DND-41 (cell line): Measurements from ENCODE around the gene CHAC1.

Experiments used
- ATAC-seq: fragments of 200-7000 bp; cut with Tn5 transposase; 3 replicates; pipeline ENCODE4 v1.9.1; 2021; ENCODE audit warnings: low read depth; ENCODE audit not compliant: insufficient read depth
- DNase-seq: peaks from one replicate; pipeline ENCODE4 v3.0.0-alpha.2; 2020
- H2AFZ ChIP-seq: 2 replicates; pipeline ENCODE4 v1.6.0; 2012; ENCODE audit warnings: low read depth, low read length
- H3K27ac ChIP-seq: 2 replicates; pipeline ENCODE4 v1.5.1; 2012; ENCODE audit warnings: low read length, inconsistent platforms
- H3K27me3 ChIP-seq: fragments of 200-600 bp; sonication (generic); 2 replicates; pipeline ENCODE4 v1.6.0; 2012; ENCODE audit warnings: low read length, mild to moderate bottlenecking, inconsistent platforms; ENCODE audit not compliant: insufficient read depth, poor library complexity
- H3K36me3 ChIP-seq: 2 replicates; pipeline ENCODE4 v1.5.1; 2012; ENCODE audit warnings: low read length, inconsistent platforms; ENCODE audit not compliant: insufficient read depth
- H3K4me1 ChIP-seq: 2 replicates; pipeline ENCODE4 v1.5.1; 2012; ENCODE audit warnings: mild to moderate bottlenecking, low read length; ENCODE audit not compliant: insufficient read depth
- H3K4me2 ChIP-seq: 2 replicates; pipeline ENCODE4 v1.6.0; 2012; ENCODE audit warnings: mild to moderate bottlenecking, moderate library complexity, low read length, inconsistent platforms; ENCODE audit not compliant: insufficient read depth
- H3K4me3 ChIP-seq, 2 experiments: fragments of 200-600 bp in 1 of 2; shearing (Covaris generic) in 1 of 2; 2 replicates each; pipeline ENCODE4 v1.5.1; 2012 to 2016; ENCODE audit warnings: inconsistent platforms in 2 of 2, low read length in 2 of 2, mild to moderate bottlenecking in 2 of 2, low read depth in 1 of 2, moderate library complexity in 1 of 2
- H3K79me2 ChIP-seq: 2 replicates; pipeline ENCODE4 v1.6.0; 2012; ENCODE audit warnings: low read length, inconsistent platforms; ENCODE audit not compliant: insufficient read depth
- H3K9ac ChIP-seq: 2 replicates; pipeline ENCODE4 v1.6.0; 2012; ENCODE audit warnings: low read depth, mild to moderate bottlenecking, inconsistent platforms, low read length, moderate library complexity
- H3K9me3 ChIP-seq: 2 replicates; pipeline ENCODE4 v1.5.1; 2012; ENCODE audit warnings: low read length, moderate library complexity, mild to moderate bottlenecking, inconsistent platforms; ENCODE audit not compliant: insufficient read depth, severe bottlenecking
- H4K20me1 ChIP-seq: 2 replicates; pipeline ENCODE4 v1.6.0; 2012; ENCODE audit warnings: low read length; ENCODE audit not compliant: insufficient read depth
- CTCF ChIP-seq: IDR thresholded peaks from 2 replicates; pipeline ENCODE4 v1.5.1; 2012; ENCODE audit warnings: borderline replicate concordance, low read length, moderate library complexity, mild to moderate bottlenecking; ENCODE audit not compliant: poor library complexity, severe bottlenecking; ENCODE audit errors: extremely low read depth
- EZH2 ChIP-seq: IDR thresholded peaks from 3 replicates; pipeline ENCODE4 v1.6.1; 2012; ENCODE audit warnings: borderline replicate concordance, low read depth, mild to moderate bottlenecking, moderate library complexity, low read length, inconsistent platforms; ENCODE audit not compliant: severe bottlenecking

The CHAC1 gene

GRCh38 chr15:40911141-40911540 is 42.1 kb upstream of the CHAC1 start:
- H4K20me1 ChIP-seq, result no peaks in the 10 kb centered on the region
- TF ChIP-seq EZH2 (no peak), CTCF (no peak)
- H3K9me3 ChIP-seq, result no peaks in the 10 kb centered on the region
- no peak overlapping the region for H3K27ac ChIP-seq
- peaks cover 14% of the 10 kb centered on the region for H3K4me1 ChIP-seq
- no peaks in the 10 kb centered on the region for H3K79me2 ChIP-seq
- DNase-seq (no peak), ATAC-seq (no peak)
- no peaks in the 10 kb centered on the region for H3K27me3 ChIP-seq
- no peak overlapping the region for H3K4me2 ChIP-seq
- H3K36me3 ChIP-seq, result no peaks in the 10 kb centered on the region
- no peak overlapping the region for H3K4me3 ChIP-seq
- no peak overlapping the region for H3K9ac ChIP-seq
- no peak overlapping the region for H2AFZ ChIP-seq

GRCh38 chr15:40911693-40912092 is 41.6 kb upstream of the CHAC1 start:
- ATAC-seq (no peak), DNase-seq (no peak)
- Histone ChIP-seq H3K9ac (no peak overlapping the region), H3K9me3 (no peaks in the 10 kb centered on the region), H4K20me1 (no peaks in the 10 kb centered on the region), H3K36me3 (no peaks in the 10 kb centered on the region), H3K4me3 (no peak overlapping the region), H2AFZ (no peak overlapping the region), H3K27ac (no peak overlapping the region), H3K79me2 (no peaks in the 10 kb centered on the region), H3K27me3 (no peaks in the 10 kb centered on the region), H3K4me1 (peaks cover 8% of the 10 kb centered on the region), H3K4me2 (no peak overlapping the region)
- TF ChIP-seq CTCF (no peak), EZH2 (no peak)

- H3K79me2 ChIP-seq, result no peaks in the 10 kb centered on the region
- H3K4me2 ChIP-seq, result no peak overlapping the region
- no peak overlapping the region for H2AFZ ChIP-seq
- no peaks in the 10 kb centered on the region for H3K9me3 ChIP-seq
- no peak for ATAC-seq
- no peaks in the 10 kb centered on the region for H3K27me3 ChIP-seq
- no peaks in the 10 kb centered on the region for H4K20me1 ChIP-seq
- DNase-seq, result no peak
- no peak overlapping the region for H3K9ac ChIP-seq
- no peak overlapping the region for H3K27ac ChIP-seq
- 0 out of 2 replicates have a peak, but pooled peaks cover under 1% of the 10 kb centered on the region for H3K4me1 ChIP-seq
- TF ChIP-seq EZH2, result no peak
- no peak for TF ChIP-seq CTCF
- H3K36me3 ChIP-seq, result no peaks in the 10 kb centered on the region
- H3K4me3 ChIP-seq, result no peak overlapping the region
These were observed 40.8 kb upstream of the CHAC1 start for GRCh38 chr15:40912478-40912877.

- Histone ChIP-seq H3K79me2 (no peaks in the 10 kb centered on the region), H3K9me3 (no peaks in the 10 kb centered on the region), H3K4me1 (no peaks in the 10 kb centered on the region), H3K4me2 (no peak overlapping the region), H3K27ac (no peak overlapping the region), H3K9ac (no peak overlapping the region), H4K20me1 (no peaks in the 10 kb centered on the region), H2AFZ (no peak overlapping the region), H3K36me3 (no peaks in the 10 kb centered on the region), H3K4me3 (no peak overlapping the region), H3K27me3 (no peaks in the 10 kb centered on the region)
- no peak for ATAC-seq
- TF ChIP-seq EZH2, result no peak
- DNase-seq, result no peak
These were observed 39.3 kb upstream of the CHAC1 start for GRCh38 chr15:40914013-40914412.
